Measurements from ENCODE around the gene RELT. TPM values are rescaled to one million over a fixed set of nuclear protein-coding genes. Genes with fewer than 3 reads are reported as not detected.

Gene RELT, protein sequence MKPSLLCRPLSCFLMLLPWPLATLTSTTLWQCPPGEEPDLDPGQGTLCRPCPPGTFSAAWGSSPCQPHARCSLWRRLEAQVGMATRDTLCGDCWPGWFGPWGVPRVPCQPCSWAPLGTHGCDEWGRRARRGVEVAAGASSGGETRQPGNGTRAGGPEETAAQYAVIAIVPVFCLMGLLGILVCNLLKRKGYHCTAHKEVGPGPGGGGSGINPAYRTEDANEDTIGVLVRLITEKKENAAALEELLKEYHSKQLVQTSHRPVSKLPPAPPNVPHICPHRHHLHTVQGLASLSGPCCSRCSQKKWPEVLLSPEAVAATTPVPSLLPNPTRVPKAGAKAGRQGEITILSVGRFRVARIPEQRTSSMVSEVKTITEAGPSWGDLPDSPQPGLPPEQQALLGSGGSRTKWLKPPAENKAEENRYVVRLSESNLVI
- polyA plus RNA-seq (2013, experiment 1 of 2): 9.1 TPM
- polyA plus RNA-seq (2013, experiment 2 of 2): 6.0 TPM

DNA sequence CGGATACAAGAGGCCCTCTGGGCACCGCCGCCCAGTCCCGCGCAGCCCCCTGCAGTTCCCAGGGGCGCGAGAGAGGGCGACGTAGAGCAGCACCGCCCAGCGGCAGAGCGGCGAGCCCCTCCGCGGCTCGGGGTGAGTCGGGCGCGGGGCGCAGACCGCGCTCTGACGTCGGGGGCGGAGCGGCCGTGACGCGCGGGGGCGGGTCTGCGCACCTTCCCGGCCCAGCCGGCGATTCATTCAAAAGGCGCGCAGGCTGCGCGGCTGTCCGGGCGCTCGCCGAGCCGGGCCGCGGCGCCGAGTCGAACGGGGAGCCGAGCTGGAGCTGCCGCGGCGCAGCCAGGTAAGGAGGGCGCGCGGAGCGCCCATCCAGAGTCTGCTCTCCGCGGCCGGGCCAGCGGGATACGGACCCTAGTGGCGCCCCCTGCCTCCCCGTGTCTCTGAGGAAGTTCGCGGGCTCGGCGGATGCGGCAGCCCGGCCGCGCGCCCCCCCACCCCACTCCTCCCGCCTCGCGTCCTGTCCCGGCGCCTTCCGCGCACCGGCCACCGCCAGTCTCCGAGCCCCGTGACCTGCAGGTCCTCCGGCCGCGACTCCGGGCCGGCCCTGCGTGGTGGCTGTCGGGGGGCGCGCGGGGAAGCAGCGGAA lies at the start of gene RELT:
TSS of gene RELT (plus strand) at position 240 of the 643 bp plus-strand sequence. CDS start 12,738 bp downstream, outside the sequence.
- peak within 1 kb of the TSS; percentile 70 for H3K4me3 ChIP-seq (ENCODE audit: extremely low read depth, insufficient read depth, low read length, poor library complexity, severe bottlenecking)
- H3K4me1 ChIP-seq (ENCODE audit: control insufficient read depth, insufficient read depth, low read length, poor library complexity, severe bottlenecking): peaks cover 23% of the 10 kb centered on the region
- H3K36me3 ChIP-seq (ENCODE audit: control insufficient read depth, insufficient read depth, low read length): no peaks in the 10 kb centered on the region
- no peaks in the 10 kb centered on the region for H3K9me3 ChIP-seq (ENCODE audit: control insufficient read depth, low read length)
- 1% methylated on average over 60 to 74 of the region's 96 CpGs for WGBS, 2 experiments (ENCODE audit: insufficient coverage in 2 of 2)
- peak within 1 kb of the TSS; percentile 67 for H3K27ac ChIP-seq (ENCODE audit: low read depth, low read length, severe bottlenecking)

DNA sequence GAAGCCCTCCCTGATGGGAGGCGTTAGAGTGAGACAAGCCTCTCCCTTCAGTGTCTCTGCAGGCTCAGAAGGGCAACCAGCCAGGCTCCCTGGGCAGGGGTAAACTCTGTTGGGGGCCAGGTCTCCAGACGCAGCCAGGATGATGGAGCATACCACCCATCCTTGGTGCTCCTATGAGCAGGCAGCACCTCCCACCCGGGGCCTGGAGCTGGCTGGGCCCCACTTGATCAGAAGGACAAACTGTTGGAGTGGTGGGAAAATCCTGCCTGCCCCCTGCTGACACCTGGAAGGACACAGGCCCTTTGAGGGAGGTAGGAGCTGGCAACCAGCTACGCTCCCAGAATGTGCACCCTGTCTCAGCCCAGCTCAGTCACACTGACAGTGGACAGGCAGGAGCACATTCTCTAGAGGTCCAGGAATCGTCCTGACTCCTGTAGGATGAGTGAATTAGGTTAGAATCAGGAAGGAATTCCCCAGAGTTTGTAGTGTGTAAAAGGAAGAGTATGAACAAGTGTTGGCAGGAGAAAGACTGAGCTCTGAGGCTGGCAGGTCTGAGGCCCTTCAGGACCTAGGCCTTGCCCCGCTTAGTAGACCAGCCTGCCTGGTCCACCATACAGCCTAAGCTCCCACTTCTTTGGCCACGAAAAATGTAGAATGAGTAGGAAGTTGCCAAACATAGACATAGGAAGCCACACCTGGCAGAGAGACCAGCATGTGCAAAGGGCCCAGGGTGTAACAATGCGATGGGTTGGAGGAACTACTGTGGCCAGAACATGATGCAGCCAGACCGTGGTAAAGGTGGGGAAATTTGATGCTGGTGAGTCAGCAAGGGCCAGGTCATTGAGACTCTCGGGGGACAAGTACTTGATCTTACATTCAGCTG lies 49.0 kb upstream of the RELT start:
- H3K4me3 ChIP-seq (ENCODE audit: extremely low read depth, insufficient read depth, low read length, poor library complexity, severe bottlenecking): no peak overlapping the region
- H3K9me3 ChIP-seq (ENCODE audit: control insufficient read depth, low read length): no peaks in the 10 kb centered on the region
- H3K4me1 ChIP-seq (ENCODE audit: control insufficient read depth, insufficient read depth, low read length, poor library complexity, severe bottlenecking): peaks cover 83% of the 10 kb centered on the region
- WGBS, 2 experiments (ENCODE audit: insufficient coverage in 2 of 2): 85 to 91% methylated on average over 6 to 9 of the region's 10 CpGs
- H3K36me3 ChIP-seq (ENCODE audit: control insufficient read depth, insufficient read depth, low read length): peaks cover 14% of the 10 kb centered on the region
- H3K27ac ChIP-seq (ENCODE audit: low read depth, low read length, severe bottlenecking): peak overlapping the region; percentile 41

DNA sequence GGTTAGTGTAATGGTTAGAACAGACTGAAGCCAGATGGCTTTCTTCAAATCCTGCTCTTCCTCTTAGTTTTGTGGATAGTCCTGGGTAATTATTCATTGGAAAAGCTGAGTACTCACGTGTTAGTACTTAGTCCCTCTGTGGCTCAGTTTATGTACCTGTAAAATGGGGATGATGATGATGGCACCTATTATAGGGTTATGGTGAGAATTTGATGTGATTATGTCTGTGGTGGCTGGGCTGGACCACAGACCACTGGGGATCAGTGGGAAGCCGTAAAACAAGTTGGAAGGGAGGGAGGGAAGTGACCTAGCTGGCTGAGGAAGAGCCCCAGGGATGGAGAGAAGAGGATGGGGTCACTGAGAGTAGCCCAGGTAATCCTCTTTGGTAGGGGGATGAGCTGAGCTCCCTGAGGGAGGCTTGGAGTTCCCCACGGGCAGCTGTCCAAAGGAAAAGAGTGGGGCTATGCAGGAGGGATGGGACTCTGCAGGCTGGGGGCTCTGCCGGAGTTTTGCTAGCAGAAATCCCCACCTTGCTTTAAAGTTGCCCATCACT lies 48.3 kb upstream of the RELT start:
- 66 to 81% methylated on average over 3 to 4 of the region's 4 CpGs for WGBS, 2 experiments (ENCODE audit: insufficient coverage in 2 of 2)
- H3K9me3 ChIP-seq (ENCODE audit: control insufficient read depth, low read length): no peaks in the 10 kb centered on the region
- H3K27ac ChIP-seq (ENCODE audit: low read depth, low read length, severe bottlenecking): no peak overlapping the region
- peaks cover 19% of the 10 kb centered on the region for H3K36me3 ChIP-seq (ENCODE audit: control insufficient read depth, insufficient read depth, low read length)
- H3K4me1 ChIP-seq (ENCODE audit: control insufficient read depth, insufficient read depth, low read length, poor library complexity, severe bottlenecking): peaks cover 83% of the 10 kb centered on the region
- no peak overlapping the region for H3K4me3 ChIP-seq (ENCODE audit: extremely low read depth, insufficient read depth, low read length, poor library complexity, severe bottlenecking)

DNA sequence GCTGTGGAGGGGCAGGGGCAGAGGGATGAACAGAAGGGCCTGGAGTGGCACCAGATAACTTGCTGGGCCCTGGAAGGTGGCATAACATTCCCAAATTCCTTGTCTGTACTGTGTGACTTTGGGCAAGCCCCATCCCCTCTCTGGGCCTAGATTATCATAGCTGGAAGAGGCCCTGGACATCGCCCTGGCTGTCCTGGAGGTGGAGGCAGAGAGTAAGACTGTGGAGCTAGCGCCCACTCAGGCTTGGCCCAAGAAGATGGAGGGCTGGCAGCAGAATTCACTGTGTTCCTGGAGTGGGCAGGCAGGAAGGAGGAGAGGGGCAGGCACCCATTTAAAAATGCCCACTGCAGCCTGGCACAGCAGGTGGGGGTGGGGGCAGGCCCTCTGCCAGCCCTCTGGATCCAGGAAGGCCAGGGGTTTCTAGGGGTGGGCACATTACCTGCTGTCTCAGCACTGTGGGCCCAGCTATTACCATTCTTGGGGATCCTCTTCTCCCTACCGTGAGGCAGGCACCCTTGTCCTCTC lies 45.6 kb upstream of the RELT start:
- Histone ChIP-seq H3K4me3 (ENCODE audit: extremely low read depth, insufficient read depth, low read length, poor library complexity, severe bottlenecking) (peak overlapping the region; percentile 12), H3K9me3 (ENCODE audit: control insufficient read depth, low read length) (no peaks in the 10 kb centered on the region), H3K36me3 (ENCODE audit: control insufficient read depth, insufficient read depth, low read length) (peaks cover 21% of the 10 kb centered on the region), H3K4me1 (ENCODE audit: control insufficient read depth, insufficient read depth, low read length, poor library complexity, severe bottlenecking) (peaks cover 83% of the 10 kb centered on the region), H3K27ac (ENCODE audit: low read depth, low read length, severe bottlenecking) (peak overlapping the region; percentile 86)
- WGBS, 2 experiments (ENCODE audit: insufficient coverage in 2 of 2): 53 to 62% methylated on average over 3 of the region's 3 CpGs

DNA sequence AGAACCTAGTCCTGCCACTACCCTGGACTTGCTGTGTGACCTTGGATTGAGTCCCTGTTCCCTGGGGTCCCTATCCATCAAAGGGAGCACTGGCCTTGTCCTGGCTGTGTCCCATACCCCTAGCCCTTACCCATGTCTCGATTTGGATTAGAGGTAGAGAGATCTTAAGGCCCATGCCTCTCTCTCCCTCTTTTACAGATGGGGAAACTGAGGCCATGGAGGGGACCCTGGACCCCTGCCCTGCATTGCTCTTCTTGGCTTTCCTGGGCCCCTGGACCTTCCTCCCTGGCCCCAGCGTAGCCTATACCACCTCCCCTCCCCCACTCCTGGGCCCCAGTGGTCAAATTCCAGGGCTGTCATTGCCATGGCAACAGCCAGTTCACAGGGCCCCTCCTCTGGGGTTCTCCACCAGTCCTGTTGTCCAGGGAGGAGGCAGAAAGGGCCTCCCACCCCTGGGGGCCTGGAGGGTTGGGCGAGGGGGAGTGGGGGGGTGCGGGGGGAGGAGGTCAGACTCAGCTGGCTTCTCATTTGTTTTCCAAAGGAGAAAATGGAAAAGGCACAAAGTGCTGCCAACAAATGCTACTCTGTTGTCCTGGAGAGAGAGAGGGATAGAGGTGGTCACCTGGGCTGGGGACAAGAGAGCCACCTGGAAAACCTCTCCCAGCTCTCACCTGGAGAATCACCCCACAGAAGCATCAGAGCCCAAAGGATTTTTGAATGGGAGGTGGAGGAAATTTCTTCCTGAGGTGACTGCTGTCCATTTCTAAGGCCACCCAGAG lies 44.9 kb upstream of the RELT start:
- WGBS, 2 experiments (ENCODE audit: insufficient coverage in 2 of 2): 0 to 13% methylated on average over 1 of the region's 4 CpGs
- Histone ChIP-seq H3K4me3 (ENCODE audit: extremely low read depth, insufficient read depth, low read length, poor library complexity, severe bottlenecking) (peak overlapping the region; percentile 12), H3K4me1 (ENCODE audit: control insufficient read depth, insufficient read depth, low read length, poor library complexity, severe bottlenecking) (peaks cover 81% of the 10 kb centered on the region), H3K36me3 (ENCODE audit: control insufficient read depth, insufficient read depth, low read length) (peaks cover 21% of the 10 kb centered on the region), H3K27ac (ENCODE audit: low read depth, low read length, severe bottlenecking) (peak overlapping the region; percentile 86), H3K9me3 (ENCODE audit: control insufficient read depth, low read length) (no peaks in the 10 kb centered on the region)

DNA sequence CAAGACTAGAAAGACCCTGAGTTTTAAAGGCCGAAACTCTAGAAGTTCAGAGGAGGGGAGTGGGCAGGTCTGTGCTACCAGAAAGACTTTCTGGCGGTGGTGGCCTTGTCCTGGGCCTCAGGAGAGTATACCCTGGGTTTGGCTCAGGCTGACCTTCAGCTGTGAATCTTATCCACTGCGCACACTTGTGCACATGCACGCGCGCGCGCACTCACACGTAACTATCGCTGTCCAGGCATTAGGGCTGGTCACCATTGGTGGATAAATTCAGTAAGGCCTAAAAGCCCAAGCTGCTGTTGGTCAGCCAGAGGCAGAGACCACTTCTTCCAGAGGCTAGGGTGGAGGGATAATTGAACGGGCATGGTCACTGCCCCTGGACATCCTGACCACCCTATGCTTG lies 43.0 kb upstream of the RELT start:
- Histone ChIP-seq H3K36me3 (ENCODE audit: control insufficient read depth, insufficient read depth, low read length) (peaks cover 33% of the 10 kb centered on the region), H3K27ac (ENCODE audit: low read depth, low read length, severe bottlenecking) (peak overlapping the region; percentile 98), H3K4me1 (ENCODE audit: control insufficient read depth, insufficient read depth, low read length, poor library complexity, severe bottlenecking) (peaks cover 70% of the 10 kb centered on the region), H3K9me3 (ENCODE audit: control insufficient read depth, low read length) (no peaks in the 10 kb centered on the region), H3K4me3 (ENCODE audit: extremely low read depth, insufficient read depth, low read length, poor library complexity, severe bottlenecking) (no peak overlapping the region)
- 96 to 97% methylated on average over 10 to 11 of the region's 11 CpGs for WGBS, 2 experiments (ENCODE audit: insufficient coverage in 2 of 2)

DNA sequence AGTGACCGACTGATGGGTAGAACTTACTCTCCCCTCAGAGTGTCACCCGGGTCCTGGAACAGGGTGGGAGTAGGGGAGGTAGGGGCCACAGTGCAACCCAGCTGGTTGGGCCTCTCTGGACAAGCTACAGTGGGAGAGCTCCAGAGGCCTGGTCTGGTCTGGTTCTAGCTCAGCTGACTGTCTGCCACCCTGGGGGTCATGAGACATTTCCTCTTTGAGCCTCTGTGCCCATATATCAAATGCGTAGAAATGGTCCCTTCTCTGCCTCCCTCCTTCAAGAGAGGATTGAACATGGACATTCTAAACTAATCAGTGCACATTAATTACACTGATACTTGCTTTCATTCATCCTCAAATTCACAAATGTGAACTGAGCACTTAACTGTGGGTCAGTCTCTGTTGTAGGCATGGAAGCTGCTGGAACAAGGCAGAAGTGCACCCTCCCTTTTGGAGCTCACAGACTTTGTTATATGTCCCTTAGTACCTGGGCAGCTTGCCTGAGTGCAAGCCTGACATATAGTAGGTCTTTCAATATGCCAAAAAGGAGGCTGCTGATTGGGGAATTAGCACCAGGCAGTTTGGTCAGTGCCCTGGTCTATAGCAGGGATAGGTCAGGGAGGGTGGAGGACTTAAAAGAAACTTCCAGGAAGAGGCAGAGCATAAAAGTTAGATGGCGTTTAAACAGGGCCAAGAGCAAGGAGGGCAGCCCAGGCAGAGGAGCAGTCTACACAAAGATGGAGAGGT lies 42.4 kb upstream of the RELT start:
- Histone ChIP-seq H3K4me1 (ENCODE audit: control insufficient read depth, insufficient read depth, low read length, poor library complexity, severe bottlenecking) (peaks cover 63% of the 10 kb centered on the region), H3K36me3 (ENCODE audit: control insufficient read depth, insufficient read depth, low read length) (peaks cover 35% of the 10 kb centered on the region), H3K27ac (ENCODE audit: low read depth, low read length, severe bottlenecking) (peak overlapping the region; percentile 98)

DNA sequence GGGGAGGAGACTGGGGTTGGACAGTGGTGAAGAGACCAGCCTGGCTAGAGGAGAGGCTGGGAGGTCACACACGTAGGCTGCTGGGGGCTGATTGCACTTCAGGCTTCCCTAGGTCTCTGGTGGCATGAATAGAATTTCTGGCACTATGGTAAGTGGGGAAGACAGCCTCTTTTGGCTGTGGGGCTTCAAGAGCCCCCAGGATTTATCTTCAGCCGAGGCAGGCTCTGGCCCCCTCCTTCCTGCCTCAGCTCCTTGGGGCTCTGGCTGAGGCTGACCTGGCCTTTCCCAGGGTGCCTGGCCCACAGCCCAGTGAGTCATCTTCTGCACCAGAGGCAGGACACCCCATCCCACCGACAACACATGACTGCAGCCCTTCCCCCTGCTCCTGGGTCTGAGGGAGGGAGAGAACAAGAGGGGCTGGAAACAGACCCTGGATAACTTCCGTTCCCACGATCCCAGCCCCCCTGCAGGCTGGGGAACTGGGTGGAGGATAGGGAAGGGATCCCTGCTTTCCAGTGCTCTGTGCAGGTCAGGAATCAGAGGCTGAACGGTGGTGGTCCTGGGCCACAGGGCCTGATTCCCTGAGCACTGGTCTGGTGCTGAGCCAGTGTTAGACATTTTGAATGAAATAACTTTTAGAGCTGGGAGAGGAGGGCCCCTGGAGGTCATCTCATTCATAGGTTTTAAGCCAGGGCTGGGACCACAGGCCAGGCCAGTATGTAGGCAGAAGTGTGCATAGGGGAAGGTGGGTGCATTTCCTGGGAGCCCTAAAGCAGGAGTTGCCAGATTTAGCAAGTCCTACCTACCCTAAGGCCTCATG lies 41.6 kb upstream of the RELT start:
- Histone ChIP-seq H3K36me3 (ENCODE audit: control insufficient read depth, insufficient read depth, low read length) (peaks cover 35% of the 10 kb centered on the region), H3K27ac (ENCODE audit: low read depth, low read length, severe bottlenecking) (peak overlapping the region; percentile 98), H3K4me3 (ENCODE audit: extremely low read depth, insufficient read depth, low read length, poor library complexity, severe bottlenecking) (peak overlapping the region; percentile 10), H3K4me1 (ENCODE audit: control insufficient read depth, insufficient read depth, low read length, poor library complexity, severe bottlenecking) (peaks cover 61% of the 10 kb centered on the region), H3K9me3 (ENCODE audit: control insufficient read depth, low read length) (no peaks in the 10 kb centered on the region)
- 26 to 41% methylated on average over 4 to 5 of the region's 6 CpGs for WGBS, 2 experiments (ENCODE audit: insufficient coverage in 2 of 2)

More for the DNA sequence above, 42.4 kb upstream of the RELT start:
- no peak overlapping the region for H3K4me3 ChIP-seq (ENCODE audit: extremely low read depth, insufficient read depth, low read length, poor library complexity, severe bottlenecking)
- H3K9me3 ChIP-seq (ENCODE audit: control insufficient read depth, low read length): no peaks in the 10 kb centered on the region
- WGBS, 2 experiments (ENCODE audit: insufficient coverage in 2 of 2): 60 to 90% methylated on average over 2 to 3 of the region's 4 CpGs
